Activated T-cell treated with anti-CD3 and anti-CD28 coated beads for 48 hours (primary cell): ENCODE results near the gene PIP4K2B.

Source experiments
- DNase-seq: peaks from one replicate; pipeline ENCODE4 v3.0.0-alpha.2; 2020; ENCODE audit warnings: low read depth

Gene PIP4K2B

DNA sequence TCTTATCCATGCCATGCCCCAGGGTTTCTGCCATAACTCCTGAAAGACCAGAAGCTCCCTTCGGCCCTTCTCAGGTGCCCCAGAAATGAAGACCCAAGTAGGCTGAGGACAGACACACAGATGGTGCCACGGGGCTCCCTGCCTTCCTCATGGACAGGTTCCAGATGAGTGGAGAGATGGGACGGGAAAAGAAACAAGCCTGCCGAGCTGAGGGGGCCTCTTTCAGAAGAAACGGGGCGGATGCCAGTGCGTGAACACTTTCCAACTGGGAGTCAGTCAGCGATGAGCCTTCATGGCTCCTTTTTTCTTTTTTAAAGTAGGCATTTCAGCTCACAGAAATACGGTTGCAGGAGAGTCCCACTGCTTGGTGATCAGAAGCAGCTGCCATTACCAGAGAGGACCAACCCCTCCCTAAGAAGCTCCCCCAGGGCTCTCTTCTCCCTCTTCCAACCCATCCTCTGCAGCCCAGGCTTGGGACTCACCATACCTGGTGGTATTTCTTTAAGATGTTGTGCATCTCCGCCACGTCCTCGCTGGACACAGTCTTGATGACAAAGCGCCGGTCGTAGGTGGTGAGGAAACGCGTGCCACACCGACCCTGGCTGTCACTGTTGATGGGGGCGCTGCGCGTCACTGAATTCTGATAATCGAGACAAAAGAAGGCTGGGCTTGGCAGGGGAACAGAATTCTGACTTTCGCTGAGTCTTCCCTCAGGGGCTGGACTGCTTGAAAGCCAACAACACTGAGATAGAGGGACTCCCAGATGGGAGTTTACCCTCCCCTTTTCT lies 19.2 kb downstream of the PIP4K2B start:
- DNase-seq, result no peak

DNA sequence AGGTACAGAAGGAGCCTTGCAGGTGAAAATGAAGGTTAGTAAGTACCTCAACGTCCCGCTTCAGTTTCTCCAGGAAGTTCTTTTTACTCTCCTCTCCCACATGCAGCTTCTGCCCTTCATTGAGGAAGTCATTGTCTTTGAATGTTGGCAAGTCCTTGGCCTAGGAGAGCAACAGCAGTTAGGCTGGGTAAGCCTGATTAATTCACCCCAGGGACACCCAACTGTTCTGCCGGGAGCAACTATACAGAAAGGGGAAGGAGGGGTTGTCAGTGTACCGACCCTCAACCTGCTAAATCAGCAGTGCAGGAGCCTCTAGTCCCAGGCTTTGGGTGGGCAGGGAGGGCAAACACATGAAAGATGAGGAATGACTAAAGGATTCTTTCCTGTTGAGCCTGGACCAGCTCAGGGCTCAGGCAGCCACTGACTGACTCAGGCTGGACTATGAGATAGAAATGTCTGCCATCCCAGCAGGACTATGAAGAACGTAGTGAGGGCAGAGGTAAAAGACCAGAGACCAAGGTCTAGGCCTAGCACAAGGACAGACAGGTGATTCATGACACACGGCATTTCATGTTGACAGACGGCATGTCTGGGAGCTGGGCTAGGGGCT lies 21.6 kb downstream of the PIP4K2B start:
- DNase-seq, result no peak

DNA sequence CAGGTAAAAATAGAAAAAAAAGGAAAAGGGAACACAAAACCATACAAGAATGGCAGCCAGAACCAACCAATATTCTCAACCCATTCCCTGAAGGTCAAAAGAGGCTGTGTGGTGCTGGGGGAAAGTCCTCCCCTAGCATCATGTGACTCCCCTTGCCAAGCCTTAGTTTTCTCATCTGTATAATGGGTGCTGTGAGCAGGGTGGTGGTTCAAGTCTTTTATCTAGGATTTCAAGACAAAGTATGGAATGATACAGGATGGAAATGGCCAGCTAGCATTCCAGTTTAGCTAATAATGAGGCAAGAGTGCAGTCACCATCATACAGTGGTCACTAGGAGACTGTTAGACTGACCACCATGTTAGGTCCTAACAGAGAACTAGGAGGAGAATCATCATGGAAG lies 26.1 kb downstream of the PIP4K2B start:
- DNase-seq, result no peak

DNA sequence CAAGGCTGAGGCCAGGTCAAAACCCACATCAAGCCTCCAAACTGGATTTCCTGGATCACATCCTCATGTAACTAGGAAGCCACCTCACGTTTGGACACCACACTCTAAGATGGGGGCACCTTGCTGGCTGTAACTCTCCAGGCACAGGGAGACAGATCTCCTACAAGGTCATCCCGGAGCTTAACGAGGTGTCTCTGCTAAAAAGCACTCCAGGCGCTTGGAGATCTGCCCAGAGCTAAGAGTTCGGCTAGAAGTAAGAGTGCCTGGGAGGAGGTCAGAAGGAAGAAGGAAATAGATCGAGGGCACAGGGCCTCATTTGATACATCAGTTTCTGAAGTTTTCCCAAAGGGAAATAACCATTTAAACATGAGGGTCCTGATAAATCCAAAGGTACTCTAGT lies 30.9 kb downstream of the PIP4K2B start:
- DNase-seq, result no peak

DNA sequence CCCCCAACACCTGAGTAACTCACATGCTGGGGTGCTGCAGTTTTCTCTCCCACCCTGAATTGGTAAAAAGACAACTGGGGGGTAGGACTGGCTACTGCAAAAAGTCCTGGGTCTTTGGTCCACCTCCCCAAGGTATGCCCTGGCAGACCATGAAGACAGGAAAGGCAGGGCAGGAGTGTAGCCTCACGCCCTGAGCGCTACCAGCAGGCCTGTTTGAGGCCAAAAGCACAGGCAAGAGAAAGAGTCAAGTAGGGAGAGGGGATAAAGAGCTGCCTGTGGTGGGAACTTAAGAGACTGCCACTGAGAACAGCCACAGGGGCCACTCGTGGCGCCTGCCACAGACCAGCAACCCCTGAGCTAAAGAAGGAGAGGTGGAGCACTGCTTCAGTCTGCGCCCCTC lies 33.0 kb downstream of the PIP4K2B start:
- no peak for DNase-seq

DNA sequence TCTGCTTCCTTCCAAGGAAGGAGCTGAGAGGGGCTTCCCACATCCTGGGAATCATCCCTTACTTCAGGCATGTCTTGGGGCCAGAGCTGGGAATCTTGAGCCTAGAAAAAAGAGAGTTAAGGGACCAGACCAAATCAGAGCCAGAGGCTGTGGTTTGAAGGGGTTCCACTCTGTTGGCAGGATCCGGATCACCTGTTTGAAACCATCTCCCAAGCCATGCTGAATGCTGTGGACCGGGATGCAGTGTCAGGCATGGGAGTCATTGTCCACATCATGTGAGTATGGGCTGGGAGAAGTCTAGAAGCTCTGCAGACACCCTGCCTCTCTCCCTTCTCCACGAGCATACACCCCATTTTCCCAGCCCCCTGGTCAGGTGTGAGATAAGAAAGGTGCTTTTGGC lies 37.1 kb downstream of the PIP4K2B start:
- DNase-seq, result no peak

DNA sequence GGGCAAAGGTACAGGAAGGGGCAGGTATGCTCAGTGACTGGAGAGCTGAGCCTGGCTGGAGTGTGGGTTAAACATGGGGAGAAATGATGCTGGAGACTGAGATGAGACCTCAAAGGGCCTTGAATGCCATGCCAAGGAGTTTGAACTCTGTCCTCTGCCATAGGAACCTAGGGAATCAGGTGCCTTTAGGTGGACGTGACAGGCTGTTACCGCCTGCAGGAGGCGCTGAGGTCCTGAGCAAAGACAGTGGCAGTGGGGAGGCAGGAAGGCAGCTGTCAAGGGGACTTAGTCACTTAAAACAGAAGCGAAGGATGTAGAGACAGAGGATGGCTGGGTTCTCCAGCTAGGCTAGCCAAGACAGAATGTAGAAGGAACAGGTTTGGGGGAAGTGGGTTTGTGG lies 37.7 kb downstream of the PIP4K2B start:
- no peak for DNase-seq

DNA sequence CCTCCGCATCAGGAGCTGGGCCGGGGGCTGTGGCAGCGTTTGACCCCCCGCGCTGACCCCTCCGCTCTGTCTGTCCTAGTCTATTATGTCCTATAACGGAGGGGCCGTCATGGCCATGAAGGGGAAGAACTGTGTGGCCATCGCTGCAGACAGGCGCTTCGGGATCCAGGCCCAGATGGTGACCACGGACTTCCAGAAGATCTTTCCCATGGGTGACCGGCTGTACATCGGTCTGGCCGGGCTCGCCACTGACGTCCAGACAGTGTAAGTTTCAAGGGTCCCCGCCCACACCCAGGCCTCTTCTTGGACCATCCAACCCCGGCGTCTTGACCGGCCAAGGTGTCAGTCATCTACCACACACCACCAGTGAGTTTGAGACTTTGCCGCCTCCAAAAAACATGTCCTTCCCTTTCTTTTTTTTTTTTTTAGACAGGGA lies 46.3 kb downstream of the PIP4K2B start:
- no peak for DNase-seq

DNA sequence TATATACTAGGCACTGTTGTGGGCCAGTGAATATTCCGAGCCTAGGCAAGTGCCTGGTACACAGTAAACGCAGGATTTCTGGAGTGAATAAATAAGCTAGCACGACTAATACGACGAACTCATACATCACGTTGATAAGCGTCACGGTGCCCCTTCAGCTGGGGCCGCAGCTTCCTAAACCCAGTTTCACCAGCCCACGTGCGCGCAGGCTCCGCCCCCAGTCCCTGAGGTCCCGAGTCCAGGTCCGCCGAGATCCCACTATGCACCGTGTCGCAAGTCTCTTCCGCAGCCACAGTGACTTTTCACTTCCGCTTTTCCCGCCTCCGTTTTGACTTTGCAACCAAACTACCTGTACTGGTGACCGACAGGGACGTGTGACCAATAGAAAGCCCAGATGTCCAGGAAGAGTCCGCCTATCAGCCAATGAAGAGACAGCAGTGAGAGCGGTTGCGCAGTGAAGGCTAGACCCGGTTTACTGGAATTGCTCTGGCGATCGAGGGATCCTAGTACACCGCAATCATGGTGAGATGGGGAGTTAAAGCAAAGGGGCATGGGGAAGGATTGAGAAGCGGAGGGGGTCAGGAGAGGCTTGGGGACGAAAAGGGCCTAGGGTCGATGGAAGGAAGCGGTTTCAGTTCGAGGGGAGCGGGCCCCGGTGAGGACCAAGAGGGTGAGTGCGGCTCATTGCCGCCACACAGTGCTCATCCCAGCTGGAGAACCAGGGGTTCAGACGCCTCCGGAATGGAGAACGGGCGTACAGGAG lies 46.9 kb downstream of the PIP4K2B start, which contains the start of gene PSMB3:
Gene PSMB3 (plus strand): TSS at position 434 of the 763 bp plus-strand sequence. CDS start 86 bp downstream, at position 520.
- DNase-seq, result peak; percentile 95

DNA sequence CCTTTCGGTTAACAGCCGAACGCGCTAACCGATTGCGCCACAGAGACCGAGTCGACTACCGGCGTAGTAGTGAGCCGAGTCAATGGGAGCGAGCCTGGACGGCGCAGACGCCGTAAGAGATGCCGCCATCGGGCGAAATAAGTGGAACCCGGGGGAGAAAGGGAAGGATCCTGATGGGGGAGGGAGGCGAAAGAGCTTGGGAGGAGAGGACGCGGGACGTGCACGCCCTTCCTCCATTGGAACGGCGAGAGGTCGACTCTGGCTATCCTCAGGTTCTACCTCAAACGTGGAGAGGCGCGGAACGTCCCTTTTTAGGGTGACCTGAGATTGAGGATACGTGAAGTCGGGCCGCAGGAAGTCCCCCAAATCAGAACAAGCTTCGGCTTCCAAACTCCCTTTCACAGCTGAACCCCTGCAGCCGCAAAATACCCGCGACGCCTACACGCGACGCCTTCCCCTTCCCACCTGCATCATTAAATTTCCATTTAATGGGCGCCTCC lies 47.5 kb downstream of the PIP4K2B start:
- peak; percentile 83 for DNase-seq

DNA sequence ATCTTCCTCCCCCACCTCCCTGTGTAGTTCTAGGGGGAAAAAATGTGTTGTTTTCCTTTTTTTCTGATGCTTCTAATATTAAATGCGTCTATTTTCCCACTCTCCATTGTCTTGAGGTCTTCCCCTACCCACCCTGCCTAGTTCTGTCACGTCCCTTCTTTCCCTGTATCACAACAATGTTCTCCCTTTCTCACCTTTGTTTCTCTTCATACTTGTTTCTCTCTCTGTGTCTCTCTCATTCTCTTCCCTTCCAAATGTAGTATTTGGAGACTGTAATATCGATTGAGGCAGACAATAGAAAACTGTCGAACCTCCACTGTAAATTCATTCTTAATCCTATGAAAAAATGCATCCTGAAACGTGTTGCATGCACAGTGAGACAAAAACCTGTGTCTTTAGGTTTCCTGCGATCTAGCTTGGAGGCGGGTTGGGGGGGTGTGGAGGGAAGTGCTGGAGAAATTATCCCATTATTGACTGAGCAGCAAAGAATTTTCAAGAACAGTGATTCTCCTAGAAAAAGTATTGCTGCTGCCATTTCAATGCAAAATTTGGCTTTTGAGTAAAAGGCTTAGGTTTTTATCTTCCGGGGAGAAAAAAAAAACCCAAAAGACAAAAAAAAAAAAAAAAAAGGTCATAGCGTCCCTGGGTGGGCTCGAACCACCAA lies 48.1 kb downstream of the PIP4K2B start:
- DNase-seq, result no peak

DNA sequence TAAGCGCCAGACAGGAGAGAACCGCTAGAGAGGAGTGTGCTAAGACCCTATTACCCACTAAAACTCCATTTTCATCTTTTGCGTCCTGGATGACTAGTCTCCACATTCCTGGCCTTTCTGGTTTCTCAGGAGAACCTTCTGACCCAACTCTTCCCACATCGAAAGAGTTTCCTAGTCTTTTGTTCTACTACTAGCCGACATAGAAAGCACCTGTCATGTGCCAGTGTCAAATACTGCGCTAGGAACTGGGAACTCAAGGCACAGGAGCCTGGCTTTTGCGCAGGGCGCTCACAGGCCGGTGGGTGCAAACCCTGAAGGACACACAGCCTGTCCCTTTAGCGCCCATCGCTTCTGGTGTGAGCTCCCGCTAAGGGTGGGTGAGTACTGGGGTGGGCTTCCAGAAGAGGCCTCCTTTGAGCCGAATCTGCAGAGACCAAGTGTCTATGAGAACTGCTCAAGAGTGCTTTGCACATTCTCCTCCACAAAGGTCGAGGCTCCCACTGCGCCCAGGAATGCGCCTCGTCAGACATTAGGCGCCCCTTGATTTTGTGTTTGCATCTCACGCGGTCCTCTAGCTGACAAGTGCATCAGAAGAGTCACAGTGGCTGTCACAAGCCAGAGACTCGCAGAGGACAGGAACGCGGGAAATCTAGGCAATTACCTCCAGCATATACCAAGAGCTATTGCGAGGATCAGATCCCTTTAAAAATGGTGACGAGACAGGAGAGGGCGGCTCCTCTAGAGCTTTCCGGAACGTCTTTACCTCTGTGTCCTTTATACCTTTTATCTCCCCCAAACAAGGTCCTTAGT lies 48.8 kb downstream of the PIP4K2B start:
- no peak for DNase-seq

DNA sequence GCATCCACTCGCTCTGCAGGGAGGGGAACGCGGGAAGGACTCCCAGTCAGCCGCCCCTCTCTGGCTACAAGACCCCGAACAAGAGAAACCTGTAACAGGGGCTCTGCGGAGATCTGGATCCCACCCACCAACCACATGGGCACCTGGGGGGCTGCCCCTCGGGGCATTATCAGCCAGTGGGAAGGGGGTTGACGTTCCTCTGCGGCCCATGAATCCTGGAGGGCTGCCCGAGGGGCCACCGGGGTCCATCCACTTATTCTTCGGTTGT lies 49.4 kb downstream of the PIP4K2B start:
- no peak for DNase-seq

DNA sequence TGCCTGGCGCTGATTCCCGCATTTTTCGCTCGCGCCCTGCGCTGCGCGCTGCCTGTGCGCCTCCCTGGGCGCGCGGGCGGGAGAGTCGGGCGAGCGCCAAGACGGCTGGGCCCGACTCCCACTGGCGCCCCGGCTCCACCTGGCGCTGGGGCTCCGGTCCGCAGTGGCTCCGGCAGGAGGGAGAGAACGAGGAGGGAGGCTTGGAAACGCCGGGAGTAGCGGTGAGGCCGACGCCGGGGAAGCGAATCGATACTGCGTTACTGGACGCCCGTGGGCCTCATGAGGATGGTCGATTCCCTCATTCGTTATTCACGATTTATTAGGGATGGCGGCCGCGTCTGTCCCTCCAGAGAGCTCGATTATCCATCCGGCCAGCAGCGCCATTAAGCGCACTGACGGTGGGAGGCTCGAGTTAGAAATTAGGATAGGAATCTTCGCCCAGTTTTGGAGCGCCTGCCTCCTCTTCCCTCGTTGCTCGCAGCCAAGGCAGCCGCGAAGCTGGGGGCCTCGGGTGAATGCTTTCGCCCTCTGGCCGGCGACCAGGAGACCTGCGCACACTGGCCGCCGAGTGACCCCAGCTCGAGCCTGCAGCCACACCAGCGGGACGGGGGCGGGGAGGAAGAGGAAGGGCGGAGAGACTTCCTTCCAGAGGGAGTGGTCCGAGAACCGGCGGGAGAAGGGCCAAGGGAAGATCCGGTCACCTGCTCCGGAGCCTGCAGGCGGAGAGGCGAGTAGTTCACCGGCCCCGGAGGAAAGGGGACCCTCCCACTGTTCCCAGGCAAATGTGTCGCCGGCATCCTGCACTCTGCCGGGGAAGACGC lies 49.9 kb downstream of the PIP4K2B start:
- DNase-seq, result no peak

DNA sequence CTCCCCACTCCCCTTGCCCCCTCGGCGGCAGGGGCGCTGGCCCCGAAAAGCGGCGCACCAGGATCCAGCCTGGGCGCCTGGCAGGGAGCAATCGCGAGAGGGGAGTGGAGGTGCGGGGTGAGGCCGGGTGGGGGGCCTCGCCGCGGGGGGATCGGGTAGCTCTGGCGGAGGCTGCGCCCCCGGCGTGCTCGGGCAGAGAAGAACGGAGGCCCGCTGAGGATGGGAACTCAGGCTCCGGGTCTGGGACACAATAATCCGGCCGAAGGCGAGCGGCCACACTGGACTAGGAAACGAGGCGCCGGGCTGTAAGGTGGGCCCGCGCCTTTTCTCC lies 50.5 kb downstream of the PIP4K2B start:
- no peak for DNase-seq

DNA sequence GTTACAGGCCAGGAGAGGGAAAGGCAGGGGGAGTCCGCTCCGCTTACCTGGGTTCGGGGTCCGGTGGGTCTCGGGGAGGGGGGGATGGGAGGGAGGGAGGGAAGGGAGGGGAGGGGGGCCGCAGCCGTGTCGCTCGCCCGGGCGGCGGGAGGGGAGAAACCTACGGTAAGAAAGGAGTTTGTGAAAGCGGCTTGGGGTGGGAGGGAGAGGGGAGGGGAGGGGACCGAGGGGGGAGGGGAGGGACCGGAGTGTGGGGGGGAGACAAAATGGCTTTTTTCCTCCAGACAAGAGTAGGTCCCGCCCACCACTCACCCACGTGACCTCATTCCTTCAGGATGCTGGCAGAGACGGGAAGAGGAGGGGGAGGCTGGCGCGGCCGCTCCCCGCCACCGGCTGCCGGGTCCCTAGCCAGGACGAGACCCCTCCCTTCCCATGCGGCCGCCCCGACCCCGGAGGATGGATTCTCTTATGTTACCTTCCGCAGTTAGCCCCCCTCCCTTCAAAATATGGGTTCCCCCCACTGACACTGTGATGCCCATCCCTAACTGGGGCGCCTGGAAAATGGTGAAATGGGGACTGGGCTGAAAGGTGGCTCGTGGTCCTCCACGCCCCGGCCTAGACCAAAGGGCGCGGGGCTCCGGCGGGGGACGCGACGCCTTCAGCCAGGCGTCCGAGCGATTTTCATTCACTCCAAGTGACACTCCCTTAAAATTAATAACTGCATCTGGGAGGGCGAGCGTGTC lies 51.0 kb downstream of the PIP4K2B start, which contains the start of gene PCGF2:
Gene PCGF2 (minus strand): TSS at position 188 of the 743 bp plus-strand sequence. CDS start 7,934 bp downstream, outside the sequence.
- DNase-seq, result no peak

DNA sequence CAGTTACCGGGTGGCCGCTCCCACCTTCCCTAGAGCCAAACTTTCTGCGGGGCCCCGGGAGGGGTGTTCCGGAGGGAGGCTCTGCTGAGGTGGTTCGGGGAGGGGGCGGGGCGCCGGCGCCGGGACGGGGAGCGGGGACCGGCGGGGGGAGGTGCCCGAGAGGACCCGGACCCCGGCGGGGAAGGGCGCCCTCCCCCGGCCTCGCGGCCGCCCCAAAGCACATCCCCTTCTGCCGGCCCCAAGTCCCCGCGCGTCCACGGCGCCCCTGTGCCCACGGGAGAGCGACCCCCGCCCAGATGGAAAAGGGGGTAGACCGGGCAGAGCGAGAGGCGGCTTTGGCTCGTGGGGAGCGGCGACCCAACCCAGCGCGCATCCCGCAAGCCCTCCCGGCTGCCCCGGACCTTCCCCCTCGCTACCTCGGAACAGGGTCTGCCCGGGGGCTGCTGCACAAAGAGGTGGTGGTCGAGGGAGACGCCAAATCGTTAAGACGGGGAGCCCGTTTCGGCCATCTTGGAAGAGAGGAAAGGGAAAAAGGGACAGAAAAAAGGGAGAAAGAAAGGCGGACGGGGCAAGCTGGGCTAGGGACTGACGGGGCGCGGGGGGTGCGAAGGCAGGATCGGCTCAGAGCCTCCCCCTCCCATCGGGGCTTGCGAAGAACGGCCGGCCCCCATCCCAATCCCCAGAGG lies 51.8 kb downstream of the PIP4K2B start:
- no peak for DNase-seq

DNA sequence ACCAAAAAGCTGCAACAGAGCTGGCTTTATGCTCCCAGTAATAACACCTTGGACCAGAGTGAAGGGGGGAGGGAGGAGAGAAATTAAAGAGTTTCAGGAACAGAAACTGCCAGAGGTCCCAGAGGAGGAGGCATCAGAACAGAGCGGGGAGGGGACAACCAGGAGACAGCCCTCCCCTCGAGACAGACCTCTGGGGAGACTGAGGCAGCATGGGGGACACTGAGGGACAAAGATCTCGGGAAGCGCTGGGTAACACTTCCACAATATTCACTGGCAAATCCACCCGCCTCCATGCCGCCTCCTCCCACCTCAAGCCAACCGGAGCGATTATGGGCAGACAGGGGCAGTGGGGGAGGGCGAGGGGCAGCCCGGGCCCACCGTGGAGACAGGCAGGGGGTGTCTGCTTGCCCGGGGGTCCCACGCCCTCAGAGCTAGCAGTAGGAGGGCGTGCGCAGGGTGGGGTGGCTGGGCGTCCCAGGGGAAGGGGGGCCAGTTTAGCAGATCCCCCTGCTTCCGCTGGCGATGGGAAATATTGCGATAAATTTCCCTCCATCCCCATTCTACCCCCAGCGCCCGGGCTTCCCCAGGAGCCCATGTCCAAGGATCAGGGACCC lies 52.4 kb downstream of the PIP4K2B start:
- DNase-seq, result no peak
